ENCODE measurements around the gene PEX1. TPM values are rescaled to one million over a fixed set of nuclear protein-coding genes. Genes with fewer than 3 reads are reported as not detected.

PEX1 gene
- total RNA-seq, 4 donors from 2014 or later = 12.9 to 19.5 (median 14.1) TPM

DNA sequence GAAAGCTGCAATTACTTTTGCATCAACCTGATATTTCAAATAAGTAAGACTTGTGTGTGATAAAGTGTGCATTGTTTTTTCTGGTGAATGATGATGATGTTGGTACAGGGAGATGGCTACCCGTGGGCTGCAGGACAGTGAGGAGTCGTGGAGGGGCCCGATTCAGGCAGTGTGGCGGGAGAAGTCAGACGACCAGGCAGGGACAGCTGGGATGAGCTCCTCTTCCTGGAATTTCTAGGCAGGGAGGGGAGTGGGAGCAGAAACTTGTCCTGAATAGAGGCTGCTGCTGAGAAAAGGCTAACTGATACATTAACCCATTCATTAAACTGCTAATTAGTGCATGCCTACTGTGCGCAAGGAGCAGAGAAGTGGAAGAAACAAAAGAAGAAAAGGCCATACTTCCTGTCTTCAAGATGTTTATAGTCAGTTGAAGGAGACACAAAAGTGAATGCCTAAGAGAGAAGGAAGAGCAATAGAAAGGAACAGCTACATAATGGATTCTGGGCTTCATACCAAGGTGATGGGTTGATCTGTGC is 90.3 kb downstream of the PEX1 start:
- no peak for TF ChIP-seq POLR2A (IDR thresholded peaks at IDR 0.05; ENCODE audit: low read depth)
- TF ChIP-seq EP300 (IDR thresholded peaks at IDR 0.05) = no peak
- TF ChIP-seq, protein P1, sequence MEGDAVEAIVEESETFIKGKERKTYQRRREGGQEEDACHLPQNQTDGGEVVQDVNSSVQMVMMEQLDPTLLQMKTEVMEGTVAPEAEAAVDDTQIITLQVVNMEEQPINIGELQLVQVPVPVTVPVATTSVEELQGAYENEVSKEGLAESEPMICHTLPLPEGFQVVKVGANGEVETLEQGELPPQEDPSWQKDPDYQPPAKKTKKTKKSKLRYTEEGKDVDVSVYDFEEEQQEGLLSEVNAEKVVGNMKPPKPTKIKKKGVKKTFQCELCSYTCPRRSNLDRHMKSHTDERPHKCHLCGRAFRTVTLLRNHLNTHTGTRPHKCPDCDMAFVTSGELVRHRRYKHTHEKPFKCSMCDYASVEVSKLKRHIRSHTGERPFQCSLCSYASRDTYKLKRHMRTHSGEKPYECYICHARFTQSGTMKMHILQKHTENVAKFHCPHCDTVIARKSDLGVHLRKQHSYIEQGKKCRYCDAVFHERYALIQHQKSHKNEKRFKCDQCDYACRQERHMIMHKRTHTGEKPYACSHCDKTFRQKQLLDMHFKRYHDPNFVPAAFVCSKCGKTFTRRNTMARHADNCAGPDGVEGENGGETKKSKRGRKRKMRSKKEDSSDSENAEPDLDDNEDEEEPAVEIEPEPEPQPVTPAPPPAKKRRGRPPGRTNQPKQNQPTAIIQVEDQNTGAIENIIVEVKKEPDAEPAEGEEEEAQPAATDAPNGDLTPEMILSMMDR (IDR thresholded peaks at IDR 0.05) = no peak
- TF ChIP-seq POLR2AphosphoS5 (IDR thresholded peaks at IDR 0.05) = no peak
- WGBS = 71% methylated on average over 6 of the region's 6 CpGs

More for the DNA sequence above, 90.3 kb downstream of the PEX1 start:
- intact Hi-C loops (cut with DNase I) = no loop called here
- Histone ChIP-seq H3K27me3 (peaks cover 0 to 18% (median 0%) of the 10 kb centered on the region in 4 donors), H3K36me3 (no peaks in the 10 kb centered on the region), H3K4me1 (no peaks in the 10 kb centered on the region), H3K9me3 (no peaks in the 10 kb centered on the region), H3K27ac (replicated peaks in 1 of 4) (no peak overlapping the region), H3K4me3 (no peak overlapping the region)
- no peak for DNase-seq (ENCODE audit: extremely low spot score)

Other genes with a start within 250 kb of the PEX1 start
- gene GATAD1, start 81.0 kb downstream of the PEX1 start, total RNA-seq = 10 to 100 TPM; 28.2 to 38.6 (median 35.7) TPM
- gene ERVW-1, start 50.6 kb downstream of the PEX1 start, total RNA-seq = not detected
- 10 to 100 TPM in 2 of 4 donors, 1 to 10 TPM in 2; 8.3 to 11.6 (median 10.1) TPM for gene RBM48, start 275 bp upstream of the PEX1 start, total RNA-seq
- 10 to 100 TPM; 15.7 to 22.0 (median 19.2) TPM for gene FAM133B, start 61.9 kb upstream of the PEX1 start, total RNA-seq